OCI-LY7 (cell line): ENCODE results near the gene RCOR1. TPM values are rescaled to one million over a fixed set of nuclear protein-coding genes. Genes with fewer than 3 reads are reported as not detected.

ENCODE experiments used
- BruUV-seq: library from RNA; stranded (reverse); fragments of 400-500 nt; replicated peaks from 2 replicates; lab custom pipeline; 2021; lab: Mats Ljungman, UMichigan
- CTCF ChIA-PET: fragments of 300-600 bp; sonication (Branson Sonifier 250); formaldehyde crosslinking; loops from one replicate; lab custom pipeline; 2022; ENCODE audit warnings: antibody characterized with exemption; ENCODE audit not compliant: unreplicated experiment; lab: Charles Lee
- POLR2A ChIA-PET: fragments of 300-600 bp; sonication (Branson Sonifier 250); formaldehyde crosslinking; loops from one replicate; lab custom pipeline; 2022; ENCODE audit warnings: antibody characterized with exemption; lab: Charles Lee
- DNase-seq: peaks from one replicate; pipeline ENCODE4 v3.0.0-alpha.2; 2015; ENCODE audit warnings: low spot score
- H2AFZ ChIP-seq: fragments of 200-600 bp; sonication (generic), shearing (Covaris generic); 2 replicates; pipeline ENCODE4 v1.6.1; 2014; ENCODE audit warnings: mild to moderate bottlenecking, antibody characterized with exemption, low read length, moderate library complexity
- H3K27ac ChIP-seq: fragments of 200-600 bp; sonication (generic); 2 replicates; pipeline ENCODE4 v1.5.1; 2014; ENCODE audit warnings: mixed run types, low read depth, mild to moderate bottlenecking, moderate library complexity, low read length, inconsistent platforms; ENCODE audit not compliant: poor library complexity, severe bottlenecking
- H3K36me3 ChIP-seq: fragments of 200-600 bp; sonication (generic); 2 replicates; pipeline ENCODE4 v1.6.1; 2014; ENCODE audit warnings: mild to moderate bottlenecking, antibody characterized with exemption, low read length, moderate library complexity, mixed read lengths; ENCODE audit not compliant: insufficient read depth
- H3K4me1 ChIP-seq: fragments of 200-600 bp; sonication (generic); 2 replicates; pipeline ENCODE4 v1.5.1; 2014; ENCODE audit warnings: mild to moderate bottlenecking, low read length; ENCODE audit not compliant: insufficient read depth, poor library complexity, severe bottlenecking
- H3K4me2 ChIP-seq: fragments of 200-600 bp; sonication (generic); 2 replicates; pipeline ENCODE4 v1.6.1; 2014; ENCODE audit warnings: mild to moderate bottlenecking, low read length
- H3K4me3 ChIP-seq: fragments of 200-600 bp; sonication (generic); 2 replicates; pipeline ENCODE4 v1.5.1; 2014; ENCODE audit warnings: mild to moderate bottlenecking, low read depth, low read length; ENCODE audit not compliant: poor library complexity, severe bottlenecking
- H3K79me2 ChIP-seq: fragments of 200-600 bp; sonication (generic); 2 replicates; pipeline ENCODE4 v1.6.1; 2016; ENCODE audit warnings: low read depth, mild to moderate bottlenecking, low read length, moderate library complexity, mixed read lengths; ENCODE audit not compliant: insufficient read depth
- H3K9me2 ChIP-seq: fragments of 200-600 bp; sonication (generic); 2 replicates; pipeline ENCODE4 v1.6.1; 2016; ENCODE audit warnings: mild to moderate bottlenecking, low read length, mixed read lengths; ENCODE audit not compliant: insufficient read depth
- H3K9me3 ChIP-seq: fragments of 200-600 bp; sonication (generic); 2 replicates; pipeline ENCODE4 v1.6.1; 2014; ENCODE audit warnings: mild to moderate bottlenecking, mixed run types, low read length, mixed read lengths
- H4K20me1 ChIP-seq: fragments of 200-600 bp; sonication (generic); 2 replicates; pipeline ENCODE4 v1.6.1; 2014; ENCODE audit warnings: mild to moderate bottlenecking, antibody characterized with exemption, low read length, moderate library complexity, mixed read lengths; ENCODE audit not compliant: insufficient read depth
- EZH2phosphoT487 ChIP-seq: fragments of 200-600 bp; sonication (generic); IDR thresholded peaks from 2 replicates; pipeline ENCODE4 v1.6.1; 2018; ENCODE audit warnings: low read depth, borderline replicate concordance, mild to moderate bottlenecking, mixed run types, antibody characterized with exemption, low read length, moderate library complexity, mixed read lengths
- intact Hi-C: fragments of 100-400 bp; cut with micrococcal nuclease; formaldehyde crosslinking; loops from one replicate; pipeline ENCODE4 v1.10.0; 2022; ENCODE audit not compliant: unreplicated experiment
- total RNA-seq, 2 experiments: library from RNA; depleted of rRNA in 1 of 2; stranded (reverse); fragments of >200 nt in 1 of 2; shearing (Covaris generic) in 1 of 2; gene quantifications; 2 replicates each; pipeline ENCODE4 v1.2.3, GENCODE V29; 2014 to 2022
- TF ChIP-seq, protein P1 (sequence below): fragments of 200-600 bp; sonication (generic); conservative IDR thresholded peaks from 2 replicates; pipeline ENCODE4 v1.5.1; 2014; ENCODE audit warnings: mild to moderate bottlenecking, antibody characterized with exemption, low read length, moderate library complexity, mixed read lengths

Gene RCOR1
- total RNA-seq, 2 experiments from 2014 or later, result 12.1 to 30.2 TPM

DNA sequence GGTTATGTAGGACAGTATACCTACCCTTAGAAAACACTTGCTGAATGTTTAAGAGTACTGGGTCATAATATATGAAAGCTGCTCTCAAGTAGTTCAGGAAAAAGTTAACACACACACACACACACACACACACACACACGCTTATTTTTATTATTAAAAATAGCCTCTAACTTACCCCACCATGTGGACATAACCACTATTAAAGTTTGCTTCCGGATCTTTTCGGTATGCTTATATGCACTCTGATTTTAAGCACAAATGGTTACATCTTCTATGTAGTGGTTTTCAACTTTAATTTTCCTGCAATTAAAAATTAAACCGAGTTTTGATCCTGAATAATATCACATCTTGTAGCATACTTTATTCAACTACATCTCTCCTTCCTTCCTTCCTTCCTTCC is 99.9 kb downstream of the RCOR1 start:
- Histone ChIP-seq H3K4me2 (no peak overlapping the region), H3K4me3 (no peak overlapping the region), H3K4me1 (peaks cover 4% of the 10 kb centered on the region), H4K20me1 (peaks cover 7% of the 10 kb centered on the region; the same call in 1 of the 2 replicates), H2AFZ (no peak overlapping the region), H3K79me2 (peaks cover 7% of the 10 kb centered on the region; the same call in 1 of the 2 replicates), H3K9me2 (no peaks in the 10 kb centered on the region), H3K27ac (no peak overlapping the region), H3K9me3 (no peaks in the 10 kb centered on the region), H3K36me3 (no peaks in the 10 kb centered on the region)
- no peak for DNase-seq
- ChIA-PET CTCF (no interaction called here), POLR2A (interaction anchor here (1.7 kb wide), 1 partner anchor 98 kb away, joined by 3 read pairs; no protein-coding TSS in a partner anchor)
- no peak for TF ChIP-seq EZH2phosphoT487
- TF ChIP-seq, protein P1, sequence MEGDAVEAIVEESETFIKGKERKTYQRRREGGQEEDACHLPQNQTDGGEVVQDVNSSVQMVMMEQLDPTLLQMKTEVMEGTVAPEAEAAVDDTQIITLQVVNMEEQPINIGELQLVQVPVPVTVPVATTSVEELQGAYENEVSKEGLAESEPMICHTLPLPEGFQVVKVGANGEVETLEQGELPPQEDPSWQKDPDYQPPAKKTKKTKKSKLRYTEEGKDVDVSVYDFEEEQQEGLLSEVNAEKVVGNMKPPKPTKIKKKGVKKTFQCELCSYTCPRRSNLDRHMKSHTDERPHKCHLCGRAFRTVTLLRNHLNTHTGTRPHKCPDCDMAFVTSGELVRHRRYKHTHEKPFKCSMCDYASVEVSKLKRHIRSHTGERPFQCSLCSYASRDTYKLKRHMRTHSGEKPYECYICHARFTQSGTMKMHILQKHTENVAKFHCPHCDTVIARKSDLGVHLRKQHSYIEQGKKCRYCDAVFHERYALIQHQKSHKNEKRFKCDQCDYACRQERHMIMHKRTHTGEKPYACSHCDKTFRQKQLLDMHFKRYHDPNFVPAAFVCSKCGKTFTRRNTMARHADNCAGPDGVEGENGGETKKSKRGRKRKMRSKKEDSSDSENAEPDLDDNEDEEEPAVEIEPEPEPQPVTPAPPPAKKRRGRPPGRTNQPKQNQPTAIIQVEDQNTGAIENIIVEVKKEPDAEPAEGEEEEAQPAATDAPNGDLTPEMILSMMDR, result no peak
- BruUV-seq, result no TSS peak
- intact Hi-C loops, result loop anchor here (5.0 to 10.0 kb wide), 2 partner anchors 80 to 312 kb away; no protein-coding TSS in a partner anchor

DNA sequence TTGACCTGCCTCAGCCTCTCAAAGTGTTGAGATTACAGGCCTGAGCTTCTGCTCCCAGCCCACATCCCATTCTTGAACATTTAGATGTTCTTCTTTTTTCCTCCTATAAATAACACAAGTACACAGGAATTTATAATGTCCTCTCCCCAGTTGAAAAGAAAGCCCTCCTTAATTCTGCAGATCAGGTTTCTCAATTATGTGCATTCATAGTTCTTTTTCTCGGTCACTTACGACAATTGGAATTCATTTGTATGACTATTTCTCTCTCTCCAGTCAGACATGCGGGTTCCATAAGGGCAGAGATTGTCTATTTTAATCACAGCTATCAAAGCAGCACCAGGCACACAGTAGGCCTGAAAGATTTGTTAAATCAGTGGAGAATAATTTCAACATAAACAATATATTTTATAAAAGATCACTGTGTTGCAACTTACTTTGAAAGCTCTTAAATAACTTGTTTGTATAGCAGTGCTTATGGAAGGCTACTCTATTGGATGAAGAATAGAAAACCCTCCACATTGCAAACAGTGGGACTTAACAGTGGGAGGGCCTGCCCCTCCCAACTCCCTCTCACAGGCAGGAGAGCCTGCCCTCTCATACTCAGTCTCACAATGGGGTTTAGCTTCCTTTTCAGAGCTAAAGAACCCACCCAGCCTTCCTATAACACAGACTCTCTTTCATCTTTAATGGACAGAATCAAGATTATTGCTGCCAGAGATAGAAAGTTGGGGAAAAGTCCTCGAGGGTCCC is 100.7 kb downstream of the RCOR1 start:
- ChIA-PET CTCF (no interaction called here), POLR2A (interaction anchor here (0.6 to 1.7 kb wide), 3 partner anchors 98 to 663 kb away, joined by 3 read pairs; no protein-coding TSS in a partner anchor)
- H3K4me3 ChIP-seq, result no peak overlapping the region
- H2AFZ ChIP-seq, result no peak overlapping the region
- no peaks in the 10 kb centered on the region for H3K9me3 ChIP-seq
- peaks cover 7% of the 10 kb centered on the region; the same call in 1 of the 2 replicates for H3K79me2 ChIP-seq
- intact Hi-C loops, result loop anchor here (1.0 to 10.0 kb wide), 3 partner anchors 79 to 312 kb away; no protein-coding TSS in a partner anchor
- H3K4me1 ChIP-seq, result peaks cover 4% of the 10 kb centered on the region
- no peak overlapping the region for H3K27ac ChIP-seq
- no peak for TF ChIP-seq EZH2phosphoT487
- TF ChIP-seq, protein P1, result no peak
- no peaks in the 10 kb centered on the region for H3K9me2 ChIP-seq
- H3K36me3 ChIP-seq, result no peaks in the 10 kb centered on the region
- BruUV-seq, result no TSS peak
- H4K20me1 ChIP-seq, result peaks cover 7% of the 10 kb centered on the region; the same call in 1 of the 2 replicates
- H3K4me2 ChIP-seq, result no peak overlapping the region
- DNase-seq, result no peak
